ENCODE measurements around the gene HRAS.
"Not testable (repeated sequence)": the region's sequence is repeated elsewhere in the genome, so short reads cannot be mapped to it uniquely, and the experiment has no call there.

HRAS gene

GRCh38 chr11:532527-532985 is 2.8 kb downstream of the HRAS start:
- DNase-seq, result no peak

- no peak for DNase-seq
These were observed 3.4 kb downstream of the HRAS start for GRCh38 chr11:531919-532526.

- no peak for DNase-seq
These were observed 4.2 kb downstream of the HRAS start for GRCh38 chr11:530960-531831.

GRCh38 chr11:529728-530411 is 5.5 kb downstream of the HRAS start:
- no peak for DNase-seq

- no peak for DNase-seq
These were observed 6.3 kb downstream of the HRAS start for GRCh38 chr11:528815-529727.

GRCh38 chr11:528166-528814 is 7.1 kb downstream of the HRAS start:
- no peak for DNase-seq

- DNase-seq, result no peak
These were observed 9.2 kb downstream of the HRAS start for GRCh38 chr11:526192-526591.

GRCh38 chr11:521177-521688 is 14.1 kb downstream of the HRAS start:
- DNase-seq, result no peak

GRCh38 chr11:520428-521176 is 14.8 kb downstream of the HRAS start:
- DNase-seq, result no peak

GRCh38 chr11:518463-519202 is 16.7 kb downstream of the HRAS start:
- no peak for DNase-seq

- not testable (repeated sequence) for DNase-seq
These were observed 18.3 kb downstream of the HRAS start for GRCh38 chr11:516918-517685.

GRCh38 chr11:516400-516799 is 19.0 kb downstream of the HRAS start:
- DNase-seq, result no peak

GRCh38 chr11:515131-515530 is 20.2 kb downstream of the HRAS start:
- DNase-seq, result no peak

GRCh38 chr11:514606-515005 is 20.8 kb downstream of the HRAS start:
- DNase-seq, result no peak

- no peak for DNase-seq
These were observed 22.4 kb downstream of the HRAS start for GRCh38 chr11:512761-513595.

GRCh38 chr11:508956-509355 is 26.4 kb downstream of the HRAS start:
- no peak for DNase-seq

- DNase-seq, result no peak
These were observed 27.5 kb downstream of the HRAS start for GRCh38 chr11:507727-508515.
